ENCODE measurements around the gene PRRT1B. TPM values are rescaled to one million over a fixed set of nuclear protein-coding genes. Genes with fewer than 3 reads are reported as not detected.
A peak's percentile ranks its signal among the peaks of the same experiment; 100 is the strongest.

Gene PRRT1B
- total RNA-seq, 4 donors from 2014 or later, result not detected

- TF ChIP-seq CTCF (IDR thresholded peaks at IDR 0.05) (no peak), POLR2AphosphoS5 (IDR thresholded peaks at IDR 0.05) (no peak), POLR2A (IDR thresholded peaks at IDR 0.05) (no peak), EP300 (IDR thresholded peaks at IDR 0.05) (no peak)
- Histone ChIP-seq H3K4me1 (no peaks in the 10 kb centered on the region), H3K27me3 (no peaks in the 10 kb centered on the region), H3K9me3 (no peaks in the 10 kb centered on the region), H3K4me3 (no peak overlapping the region), H3K27ac (no peak overlapping the region), H3K36me3 (peaks cover 75% of the 10 kb centered on the region)
- no peak for DNase-seq (ENCODE audit: low spot score in 2 of 2)
- WGBS, result 90% methylated on average over 12 of the region's 20 CpGs
Measured at GRCh38 chr9:131595696-131596429, 50.5 kb downstream of the PRRT1B start.

- TF ChIP-seq POLR2AphosphoS5 (IDR thresholded peaks at IDR 0.05), result no peak
- TF ChIP-seq CTCF (IDR thresholded peaks at IDR 0.05), result no peak
- TF ChIP-seq POLR2A (IDR thresholded peaks at IDR 0.05), result no peak
- TF ChIP-seq EP300 (IDR thresholded peaks at IDR 0.05), result no peak
- peaks cover 79% of the 10 kb centered on the region for H3K36me3 ChIP-seq
- no peaks in the 10 kb centered on the region for H3K4me1 ChIP-seq
- no peak for DNase-seq (ENCODE audit: low spot score in 2 of 2)
- no CpG with 5 or more reads among the region's 4 CpGs for WGBS
- no peak overlapping the region for H3K4me3 ChIP-seq
- H3K9me3 ChIP-seq, result no peaks in the 10 kb centered on the region
- H3K27ac ChIP-seq, result no peak overlapping the region
- H3K27me3 ChIP-seq, result no peaks in the 10 kb centered on the region
Measured at GRCh38 chr9:131596430-131596743, 51.1 kb downstream of the PRRT1B start.

- H3K36me3 ChIP-seq, result peaks cover 88% of the 10 kb centered on the region
- no peak overlapping the region for H3K27ac ChIP-seq
- H3K4me3 ChIP-seq, result no peak overlapping the region
- no peaks in the 10 kb centered on the region for H3K27me3 ChIP-seq
- no peaks in the 10 kb centered on the region for H3K4me1 ChIP-seq
- no peak for TF ChIP-seq EP300 (IDR thresholded peaks at IDR 0.05)
- no peak for DNase-seq (ENCODE audit: low spot score in 2 of 2)
- no peaks in the 10 kb centered on the region for H3K9me3 ChIP-seq
- WGBS, result 96% methylated on average over 7 of the region's 7 CpGs
Measured at GRCh38 chr9:131597246-131597645, 51.9 kb downstream of the PRRT1B start.

- H3K9me3 ChIP-seq, result no peaks in the 10 kb centered on the region
- H3K4me1 ChIP-seq, result no peaks in the 10 kb centered on the region
- H3K27ac ChIP-seq, result no peak overlapping the region
- TF ChIP-seq POLR2A (IDR thresholded peaks at IDR 0.05) (no peak), CTCF (IDR thresholded peaks at IDR 0.05) (no peak), POLR2AphosphoS5 (IDR thresholded peaks at IDR 0.05) (no peak), EP300 (IDR thresholded peaks at IDR 0.05) (no peak)
- no peaks in the 10 kb centered on the region for H3K27me3 ChIP-seq
- DNase-seq (ENCODE audit: low spot score in 2 of 2), result peak in 1 of 2 donors; percentile 86
- H3K4me3 ChIP-seq, result no peak overlapping the region
- peaks cover 96% of the 10 kb centered on the region for H3K36me3 ChIP-seq
- 57% methylated on average over 7 of the region's 17 CpGs for WGBS
Measured at GRCh38 chr9:131598121-131598520, 52.8 kb downstream of the PRRT1B start.

- Histone ChIP-seq H3K4me3 (no peak overlapping the region), H3K9me3 (no peaks in the 10 kb centered on the region), H3K27ac (no peak overlapping the region), H3K4me1 (no peaks in the 10 kb centered on the region), H3K27me3 (no peaks in the 10 kb centered on the region), H3K36me3 (peaks cover 94% of the 10 kb centered on the region)
- no peak for DNase-seq (ENCODE audit: low spot score in 2 of 2)
- TF ChIP-seq POLR2AphosphoS5 (IDR thresholded peaks at IDR 0.05), result no peak
- no peak for TF ChIP-seq CTCF (IDR thresholded peaks at IDR 0.05)
- TF ChIP-seq EP300 (IDR thresholded peaks at IDR 0.05), result no peak
- TF ChIP-seq POLR2A (IDR thresholded peaks at IDR 0.05), result no peak
- WGBS, result 92% methylated on average over 13 of the region's 14 CpGs
Measured at GRCh38 chr9:131601683-131602181, 56.4 kb downstream of the PRRT1B start.
